Posterior cingulate gyrus (tissue), 11 donors: ENCODE data around the gene NCCRP1.
A peak's percentile ranks its signal among the peaks of the same experiment; 100 is the strongest.
"Not testable (repeated sequence)": the region's sequence is repeated elsewhere in the genome, so short reads cannot be mapped to it uniquely, and the experiment has no call there.

Experiments
- DNase-seq, 10 donors: peaks; one replicate each; pipeline versions ENCODE4 v3.0.0 to v3.0.0-alpha.2; 2020 to 2021; ENCODE audit warnings: mixed read lengths in 3 of 10
- intact Hi-C: fragments of 100-400 bp; cut with DNase I; formaldehyde crosslinking; loops from one replicate; pipeline ENCODE4 v1.15.1; 2023

NCCRP1 gene

GRCh38 chr19:39203372-39204341, 6.9 kb downstream of the NCCRP1 start, which contains the start of gene SYCN:
TSS of gene SYCN (minus strand) at chr19:39204263. CDS start at chr19:39204254, 9 bp downstream.
- DNase-seq = no peak
- intact Hi-C loops = no loop called here

DNA sequence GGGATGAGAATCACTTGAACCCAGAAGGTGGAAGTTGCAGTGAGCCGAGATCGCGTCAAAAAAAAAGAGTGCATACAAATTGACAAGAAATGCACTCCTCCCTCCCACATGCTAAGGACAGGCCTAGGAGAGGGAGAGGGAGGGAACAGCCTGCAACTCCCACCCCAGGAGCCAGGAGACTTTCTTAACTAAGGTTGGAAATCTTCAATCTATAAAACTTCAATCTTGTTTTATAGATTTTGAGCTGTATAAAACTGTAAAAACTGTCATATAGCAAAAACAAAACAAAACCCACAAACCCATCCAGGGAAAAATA, 8.6 kb downstream of the NCCRP1 start:
- DNase-seq = peak in 1 of 10 donors; percentile 1
- intact Hi-C loops = no loop called here

GRCh38 chr19:39206122-39206521, 9.4 kb downstream of the NCCRP1 start:
- intact Hi-C loops = no loop called here
- peak in 1 of 10 donors; percentile 16 for DNase-seq

GRCh38 chr19:39207293-39207836, 10.6 kb downstream of the NCCRP1 start:
- DNase-seq = peak in 1 of 10 donors; percentile 33
- intact Hi-C loops = no loop called here

DNA sequence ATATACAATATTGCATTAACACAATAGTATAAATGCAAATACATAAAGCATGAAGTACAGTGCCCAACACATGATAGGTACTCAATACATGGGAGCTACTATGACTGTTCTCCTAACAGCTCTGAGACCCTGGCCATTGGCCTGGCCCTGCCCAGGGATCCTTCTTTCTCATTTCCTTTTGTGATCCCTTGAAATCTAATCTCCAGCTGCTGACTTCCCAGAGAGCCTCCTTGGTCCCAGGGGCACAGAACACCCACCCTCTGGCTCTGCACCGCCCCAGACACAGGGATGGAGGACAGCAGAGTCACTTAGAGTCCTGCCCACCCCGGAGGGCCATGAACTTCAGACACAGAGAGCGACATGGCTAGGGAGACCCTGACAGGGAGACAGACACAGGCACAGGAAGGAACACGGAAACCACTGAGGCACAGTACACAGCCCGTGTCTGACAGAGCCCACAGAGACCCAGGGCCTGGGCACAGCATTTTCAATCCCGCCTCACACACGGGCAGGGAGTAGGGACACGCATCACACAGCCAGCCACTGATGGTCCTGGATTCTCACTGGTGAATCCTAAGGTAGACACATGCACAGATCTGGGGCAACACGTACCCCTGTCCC, 11.5 kb downstream of the NCCRP1 start:
- intact Hi-C loops = no loop called here

GRCh38 chr19:39209196-39209595, 12.4 kb downstream of the NCCRP1 start:
- DNase-seq = peak in 1 of 10 donors; percentile 33

More for the DNA sequence above, 11.5 kb downstream of the NCCRP1 start:
- DNase-seq = peak in 1 of 10 donors; percentile 54

DNA sequence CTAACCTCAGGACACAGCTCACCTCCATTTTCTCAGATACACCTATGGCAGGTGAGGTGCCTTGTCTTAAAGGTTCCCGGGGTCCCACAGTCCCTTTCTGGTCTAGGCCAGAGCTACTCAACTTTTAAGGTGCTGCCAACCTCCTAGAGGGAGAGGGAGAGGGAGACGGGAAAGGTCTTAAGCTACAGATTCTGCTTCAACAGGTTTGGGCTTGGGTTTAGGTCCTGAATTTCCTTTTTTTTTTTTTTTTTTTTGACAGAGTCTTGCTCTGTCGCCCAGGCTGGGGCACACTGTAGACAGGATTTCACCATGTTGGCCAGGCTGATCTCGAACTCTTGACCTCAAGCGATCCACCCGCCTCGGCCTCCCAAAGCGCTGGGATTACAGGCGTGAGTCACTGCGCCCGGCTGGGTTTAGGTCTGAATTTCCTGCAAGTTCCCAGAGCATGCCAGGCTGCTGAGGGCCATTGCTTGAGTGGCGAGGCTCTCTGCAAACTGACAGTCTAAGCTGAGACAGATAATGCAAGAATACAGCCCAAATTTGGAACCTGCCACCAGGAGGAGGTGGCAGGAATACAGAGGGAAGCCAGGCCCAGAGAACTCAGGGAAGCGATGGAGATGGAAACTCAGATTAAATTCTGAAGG, 15.1 kb downstream of the NCCRP1 start:
- DNase-seq = peak in 1 of 10 donors; percentile 75

More at GRCh38 chr19:39209196-39209595, 12.4 kb downstream of the NCCRP1 start:
- intact Hi-C loops = no loop called here

GRCh38 chr19:39212375-39212742, 15.6 kb downstream of the NCCRP1 start:
- peak in 1 of 10 donors; percentile 45 for DNase-seq
- intact Hi-C loops = no loop called here

More for the DNA sequence above, 15.1 kb downstream of the NCCRP1 start:
- intact Hi-C loops = no loop called here

- intact Hi-C loops = not testable (repeated sequence)
- DNase-seq = peak in 1 of 10 donors; percentile 53
Measured at GRCh38 chr19:39215323-39215722, 18.6 kb downstream of the NCCRP1 start.

DNA sequence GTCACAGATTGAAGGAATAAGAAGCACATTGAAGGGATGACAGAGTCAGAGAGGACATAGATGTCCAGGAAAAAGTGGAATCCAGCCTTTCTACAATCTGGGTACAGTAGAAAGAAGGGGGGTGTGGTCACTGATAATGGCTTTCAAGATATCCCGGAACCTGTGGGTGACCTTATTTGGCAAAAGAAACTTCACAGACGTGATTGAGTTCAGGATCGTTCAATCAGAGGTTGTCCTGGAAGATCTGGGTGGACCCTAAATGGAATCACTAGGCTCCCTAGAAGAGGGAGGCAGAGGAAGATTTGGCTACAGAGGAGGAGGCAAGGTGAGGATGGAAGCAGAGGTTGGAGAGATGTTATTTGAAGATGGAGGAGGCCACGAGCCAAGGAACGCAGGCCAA, 20.3 kb downstream of the NCCRP1 start:
- intact Hi-C loops = no loop called here
- DNase-seq = no peak

DNA sequence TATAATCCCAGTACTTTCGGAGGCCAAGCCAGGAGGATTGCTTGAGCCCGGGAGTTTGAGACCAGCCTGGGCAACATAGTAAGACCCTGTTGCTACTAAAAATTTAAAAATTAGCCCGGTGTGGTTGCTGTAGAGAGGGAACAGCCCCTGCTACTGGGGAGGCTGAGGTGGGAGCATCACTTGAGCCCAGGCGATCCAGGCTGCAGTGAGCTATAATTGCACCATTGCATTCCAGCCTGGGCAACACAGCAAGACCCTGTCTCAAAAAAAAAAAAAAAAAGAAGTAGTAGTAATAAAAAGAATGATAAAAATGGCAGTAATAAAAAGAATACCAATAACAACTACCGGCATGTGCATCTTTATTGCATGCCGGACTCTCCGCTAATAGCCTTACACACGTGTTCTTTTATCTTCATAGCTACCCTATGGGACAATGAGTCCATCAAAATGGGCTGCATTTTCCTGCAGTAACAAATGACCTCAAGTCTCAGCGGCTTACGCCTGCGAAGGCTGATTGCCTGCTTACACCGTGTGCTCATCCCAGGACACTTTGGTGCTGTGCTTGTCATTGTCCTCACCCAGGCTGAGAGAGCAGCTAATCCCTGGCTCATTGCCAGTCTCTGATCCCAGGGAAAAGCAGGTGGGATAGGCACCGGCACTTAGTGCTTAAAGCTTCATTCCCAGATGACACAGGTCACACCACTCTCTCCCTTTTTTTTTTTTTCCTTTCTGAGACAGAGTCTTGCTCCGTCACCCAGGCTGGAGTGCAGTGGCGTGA, 21.7 kb downstream of the NCCRP1 start:
- intact Hi-C loops = no loop called here
- peak in 1 of 10 donors; percentile 34 for DNase-seq

- intact Hi-C loops = not testable (repeated sequence)
- DNase-seq = peak in 1 of 10 donors; percentile 6
Measured at GRCh38 chr19:39219108-39219507, 22.3 kb downstream of the NCCRP1 start.

- intact Hi-C loops = no loop called here
- peak in 1 of 10 donors; percentile 22 for DNase-seq
Measured at GRCh38 chr19:39223703-39224279, 27.0 kb downstream of the NCCRP1 start.

GRCh38 chr19:39224910-39225309, 28.1 kb downstream of the NCCRP1 start:
- DNase-seq = peak in 1 of 10 donors; percentile 21
- intact Hi-C loops = no loop called here

DNA sequence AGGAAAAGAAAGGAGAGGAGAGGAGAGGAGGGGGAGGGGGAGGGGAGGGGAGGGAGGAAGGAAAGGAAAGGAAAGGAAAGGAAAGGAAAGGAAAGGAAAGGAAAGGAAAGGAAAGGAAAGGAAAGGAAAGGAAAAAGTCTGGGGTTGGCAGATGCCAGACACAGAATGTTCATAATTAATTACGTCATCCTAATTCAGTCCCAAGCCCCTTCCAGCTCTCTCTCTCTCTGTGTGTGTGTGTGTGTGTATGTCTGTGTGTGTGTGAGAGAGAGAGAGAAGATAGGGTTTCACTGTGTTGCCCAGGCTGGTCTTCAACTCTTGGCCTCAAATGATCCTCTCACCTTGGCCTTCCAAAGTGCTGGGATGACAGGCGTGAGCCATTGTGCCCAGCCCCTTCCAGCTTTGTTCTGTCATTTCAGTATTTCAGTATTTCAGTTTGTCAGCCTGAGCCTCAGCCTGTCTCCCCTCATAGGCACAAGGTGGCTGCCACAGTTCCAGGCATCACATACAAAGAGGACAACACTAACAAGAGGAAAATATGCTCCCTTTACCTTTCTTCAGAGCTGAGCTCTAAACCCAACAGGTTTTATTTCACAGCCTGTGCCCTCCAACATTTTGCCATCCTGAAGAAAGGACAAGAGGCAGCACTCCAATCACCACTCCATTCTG, 33.5 kb downstream of the NCCRP1 start:
- DNase-seq = peak in 2 of 10 donors; percentile 0 to 18
- intact Hi-C loops = no loop called here

DNA sequence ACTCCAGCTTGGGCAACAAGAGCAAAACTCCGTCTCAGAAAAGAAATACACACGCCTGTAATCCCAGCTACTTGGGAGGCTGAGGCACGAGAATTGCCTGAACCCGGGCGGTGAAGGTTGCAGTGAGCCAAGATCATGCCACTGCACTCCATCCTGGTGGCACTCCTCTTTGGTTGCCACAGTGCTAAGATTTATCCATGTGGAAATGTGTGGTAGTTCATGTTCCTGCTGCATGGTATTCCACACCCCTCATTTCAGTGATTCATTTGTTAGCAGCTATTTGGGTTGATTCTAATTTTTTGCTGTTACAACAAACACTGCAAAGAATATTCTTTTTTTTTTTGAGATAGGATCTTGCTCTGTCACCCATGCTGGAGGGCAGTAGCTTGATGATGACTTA, 35.9 kb downstream of the NCCRP1 start:
- intact Hi-C loops = no loop called here
- DNase-seq = peak in 1 of 10 donors; percentile 4

DNA sequence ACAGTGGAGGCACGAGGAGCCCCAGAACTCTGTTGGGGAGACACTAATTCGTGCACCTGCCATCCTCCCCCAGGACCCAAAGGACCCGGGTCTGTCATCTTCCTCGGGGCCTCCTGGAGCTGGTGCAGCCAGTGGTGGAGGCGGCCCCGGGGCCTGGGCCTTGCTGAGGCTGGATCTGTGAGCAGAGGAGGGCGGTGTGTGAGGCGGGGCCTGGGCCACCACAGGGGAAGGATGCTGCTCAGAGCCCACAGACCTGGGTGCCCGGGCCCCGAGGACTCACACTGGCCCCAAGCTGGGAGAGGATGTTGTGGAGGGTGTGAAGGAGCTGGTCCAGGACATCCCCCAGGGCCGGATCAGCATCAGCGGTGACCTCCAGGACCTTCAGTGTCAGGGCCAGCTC, 39.8 kb downstream of the NCCRP1 start:
- peak in 1 of 10 donors; percentile 55 for DNase-seq
- intact Hi-C loops = no loop called here

DNA sequence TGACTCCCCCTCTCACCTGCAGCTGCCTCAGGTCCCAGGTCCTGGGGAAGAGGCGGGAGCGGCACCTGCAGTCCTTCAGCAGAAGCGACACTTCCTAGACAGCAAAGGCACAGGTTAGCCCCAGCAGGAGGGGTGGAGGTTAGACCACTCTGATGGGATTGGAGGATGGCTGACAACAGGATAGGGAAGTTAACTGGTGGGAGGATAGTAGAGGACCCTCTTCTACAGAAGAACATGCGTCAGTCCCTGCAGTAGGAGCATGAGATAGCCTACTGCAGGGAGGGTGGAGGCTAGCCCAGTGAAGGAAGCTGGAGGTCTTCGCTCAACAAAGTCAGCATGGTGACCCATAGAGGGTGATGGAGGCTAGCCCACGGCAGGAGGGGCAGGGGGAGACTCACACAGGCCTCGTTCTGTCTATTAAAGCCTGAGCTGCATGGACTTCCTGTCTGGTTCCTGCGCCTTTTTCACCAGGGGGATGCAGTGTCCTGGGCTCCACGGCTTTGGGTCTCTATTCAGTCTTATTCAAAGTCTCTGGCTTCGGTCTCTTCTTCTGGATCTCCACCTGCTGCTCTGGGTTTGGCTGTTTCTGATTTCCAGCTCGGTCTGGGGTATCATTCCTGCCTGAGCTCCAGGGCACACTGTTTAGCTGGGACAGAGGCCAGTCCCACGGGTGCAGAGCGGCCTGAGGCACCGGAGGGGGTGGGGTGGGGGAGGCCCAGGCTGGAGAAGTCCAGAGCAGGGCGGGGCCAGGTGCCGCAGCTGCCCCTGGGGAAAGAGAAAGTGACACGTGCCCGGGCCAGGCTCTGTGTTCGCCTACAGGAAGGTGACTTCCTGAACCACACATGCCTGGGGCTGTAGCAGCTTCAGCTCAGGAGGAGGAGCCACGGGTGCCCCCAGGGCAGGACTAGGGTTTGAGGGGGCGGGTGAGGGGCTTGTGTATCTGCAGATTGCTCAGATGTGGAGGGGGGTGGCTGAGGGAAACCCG, 40.7 kb downstream of the NCCRP1 start:
- intact Hi-C loops = no loop called here
- DNase-seq = no peak
